K562 (cell line): Measurements from ENCODE around the gene CABP4. TPM values are rescaled to one million over a fixed set of nuclear protein-coding genes. Genes with fewer than 3 reads are reported as not detected.

Experiments used
- BACH1 ChIP-seq: fragments of 200-800 bp; sonication (Bioruptor generic); IDR thresholded peaks from 2 replicates; pipeline ENCODE4 v1.6.1; 2016; ENCODE audit warnings: missing genetic modification characterization, missing compliant biosample characterization
- CCAR2 ChIP-seq: fragments of 200-400 bp; formaldehyde crosslinking; IDR thresholded peaks from 2 replicates; pipeline ENCODE4 v1.6.1; 2017; ENCODE audit warnings: mild to moderate bottlenecking, low read depth, low read length
- JUN ChIP-seq, 2 experiments: sonication (generic) in 1 of 2; formaldehyde crosslinking in 1 of 2; IDR thresholded peaks; 2 replicates each; pipeline versions ENCODE4 v1.6.1 to v1.8.0; 2012 to 2022; ENCODE audit warnings: borderline replicate concordance in 2 of 2, mild to moderate bottlenecking in 2 of 2, improper control_type of control experiment in 1 of 2, low read depth in 1 of 2, low read length in 1 of 2, missing genetic modification reagents in 1 of 2
- MAFG ChIP-seq: fragments of 450-650 bp; conservative IDR thresholded peaks from 2 replicates; pipeline ENCODE4 v1.6.1; 2016; ENCODE audit warnings: missing genetic modification characterization, missing compliant biosample characterization
- NR3C1 ChIP-seq: sonication (generic); formaldehyde crosslinking; IDR thresholded peaks from 2 replicates; pipeline ENCODE4 v1.8.1; 2022; ENCODE audit warnings: missing genetic modification reagents
- PTBP1 ChIP-seq: fragments of 200-400 bp; formaldehyde crosslinking; IDR thresholded peaks from 2 replicates; pipeline ENCODE4 v1.6.1; 2017; ENCODE audit warnings: low read depth, low read length
- RBBP5 ChIP-seq: fragments of 200-600 bp; sonication (generic); IDR thresholded peaks from 2 replicates; pipeline ENCODE4 v1.6.1; 2012; ENCODE audit warnings: borderline replicate concordance, mild to moderate bottlenecking, low read length, control low read depth, inconsistent platforms; ENCODE audit not compliant: insufficient read depth, poor library complexity, severe bottlenecking
- RBM39 ChIP-seq: fragments of 200-400 bp; formaldehyde crosslinking; optimal IDR thresholded peaks from 2 replicates; pipeline ENCODE3; 2018; ENCODE audit warnings: low read depth, low read length
- SIN3A ChIP-seq, 2 experiments: fragments of 150-350 bp in 1 of 2; IDR thresholded peaks; 2 replicates each; pipeline ENCODE4 v1.6.1; 2011 to 2016; ENCODE audit warnings: borderline replicate concordance in 2 of 2, low read depth in 2 of 2, low read length in 2 of 2, mild to moderate bottlenecking in 2 of 2, moderate library complexity in 2 of 2; ENCODE audit not compliant: control insufficient read depth in 1 of 2
- SMARCE1 ChIP-seq: fragments of 450-650 bp; IDR thresholded peaks from 2 replicates; pipeline ENCODE4 v1.7.1; 2016; ENCODE audit warnings: mild to moderate bottlenecking
- SREBF1 ChIP-seq: fragments of 150-350 bp; IDR thresholded peaks from 2 replicates; pipeline ENCODE4 v1.6.1; 2014; ENCODE audit warnings: antibody characterized with exemption, low read depth, low read length, borderline replicate concordance
- STAT5A ChIP-seq: IDR thresholded peaks from 2 replicates; pipeline ENCODE4 v1.6.1; 2012; ENCODE audit warnings: low read length, inconsistent platforms, borderline replicate concordance
- TAF15 ChIP-seq: fragments of 200-400 bp; formaldehyde crosslinking; IDR thresholded peaks from 2 replicates; pipeline ENCODE4 v1.6.1; 2017; ENCODE audit warnings: mild to moderate bottlenecking, low read depth, low read length, moderate library complexity
- TAF7 ChIP-seq: fragments of 450-650 bp; IDR thresholded peaks from 2 replicates; pipeline ENCODE4 v1.6.1; 2016; ENCODE audit warnings: missing genetic modification characterization, missing compliant biosample characterization
- TFAM ChIP-seq: fragments of 250-450 bp; sonication (Bioruptor Pico); conservative IDR thresholded peaks from 2 replicates; pipeline ENCODE4 v1.5.0; 2021; ENCODE audit warnings: mild to moderate bottlenecking, moderate library complexity
- ZBTB8A ChIP-seq: fragments of 450-650 bp; IDR thresholded peaks from 2 replicates; pipeline ENCODE4 v1.6.1; 2018; ENCODE audit warnings: mild to moderate bottlenecking, moderate library complexity; ENCODE audit not compliant: partially characterized antibody
- ZNF134 ChIP-seq: fragments of 250-450 bp; sonication (Bioruptor Pico); conservative IDR thresholded peaks from 2 replicates; pipeline ENCODE4 v1.4.0; 2020
- ZNF146 ChIP-seq: IDR thresholded peaks from one replicate; pipeline ENCODE4 v1.6.1; 2018; ENCODE audit warnings: missing compliant biosample characterization; ENCODE audit not compliant: unreplicated experiment
- ZNF354B ChIP-seq: fragments of 250-450 bp; sonication (Bioruptor Pico); IDR thresholded peaks from 2 replicates; pipeline ENCODE4 v1.4.0; 2020
- ZNF764 ChIP-seq: fragments of 250-450 bp; sonication (Bioruptor Pico); IDR thresholded peaks from 2 replicates; pipeline ENCODE4 v1.4.0; 2020; ENCODE audit warnings: low read depth, mild to moderate bottlenecking, moderate library complexity
- polyA plus RNA-seq, 8 experiments: library from polyadenylated mRNA; depleted of rRNA in 4 of 8; stranded (reverse) in 5 of 8; unstranded in 3 of 8; fragments of >200 nt; fragmentation: Nextera tagmentation in 2 of 8; fragmentation: Illumina TruSeq in 1 of 8; extraction: Ambion mirVana in 2 of 8; extraction: Trizol in 1 of 8; gene quantifications; 2 replicates each; pipeline versions ENCODE4 v1.2.1 to v1.2.3, GENCODE V29; 2011 to 2014; ENCODE audit warnings: inconsistent platforms in 1 of 8, missing spikeins in 1 of 8
- total RNA-seq, 7 experiments: library from RNA; depleted of rRNA in 6 of 7; stranded (reverse); fragments of >200 nt in 6 of 7; fragmentation: Illumina TruSeq in 2 of 7; extraction: Trizol in 2 of 7; gene quantifications; 2 replicates each; pipeline versions ENCODE4 v1.2.1 to v1.2.3, GENCODE V29; 2011 to 2021; ENCODE audit warnings: low replicate concordance in 1 of 7
- TF ChIP-seq, protein P1 (sequence below), 2 experiments: fragments of 450-650 bp in 1 of 2; sonication (generic) in 1 of 2; formaldehyde crosslinking; conservative IDR thresholded peaks; 2 replicates each; pipeline versions ENCODE4 v1.4.0 to v1.8.1; 2020 to 2022; ENCODE audit warnings: mild to moderate bottlenecking in 1 of 2, missing genetic modification reagents in 1 of 2
- TF ChIP-seq, protein P2 (sequence below): sonication (generic); formaldehyde crosslinking; IDR thresholded peaks from 2 replicates; pipeline ENCODE4 v1.8.1; 2023; ENCODE audit warnings: mild to moderate bottlenecking, missing genetic modification reagents
- TF ChIP-seq, protein P3 (sequence below): fragments of 250-450 bp; sonication (Bioruptor Pico); IDR thresholded peaks from 2 replicates; pipeline ENCODE4 v1.5.0; 2021; ENCODE audit warnings: mild to moderate bottlenecking, borderline replicate concordance

CABP4 gene
- total and polyA plus RNA-seq, 9 of the 15 experiments (the other 6 are each of a cell fraction or from before 2014, with no cell fraction given) = 0.11 TPM; not detected in 8

DNA sequence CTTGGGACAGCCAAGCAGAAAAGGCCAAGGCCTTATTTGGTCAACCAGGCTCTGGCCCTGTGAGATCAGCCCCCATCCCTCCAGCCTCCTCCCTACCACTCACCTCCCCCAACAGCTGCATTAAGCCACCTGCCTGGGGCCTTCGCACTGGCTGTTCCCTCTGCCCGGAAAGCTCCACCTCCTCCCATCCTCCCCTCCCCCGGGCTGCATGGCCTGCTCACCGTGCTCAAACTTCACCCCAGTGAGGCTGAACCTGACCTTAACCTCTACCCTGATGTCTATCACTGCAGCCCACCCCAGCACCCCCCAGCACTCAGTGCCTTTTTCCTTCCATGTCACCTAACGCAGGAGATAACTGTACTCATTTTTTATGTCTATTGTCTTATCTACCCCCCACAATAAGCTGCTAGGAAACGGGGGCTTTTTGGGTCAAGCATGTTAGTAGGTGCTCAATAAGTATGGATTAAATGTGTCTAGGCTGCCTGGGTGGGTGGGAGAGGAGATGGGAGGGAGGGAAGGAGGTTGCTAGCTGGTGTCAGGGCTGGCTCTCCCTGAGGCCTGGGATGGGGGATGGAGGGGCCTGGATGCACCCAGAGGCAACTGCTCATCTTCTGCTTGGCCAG, 18.6 kb upstream of the CABP4 start (continued):
- no peak for TF ChIP-seq RBBP5
- TF ChIP-seq NR3C1 (CRISPR knock-in tag) = no peak
- TF ChIP-seq CCAR2 = no peak
- TF ChIP-seq ZBTB8A = no peak
- no peak for TF ChIP-seq BACH1 (tag)
- no peak for TF ChIP-seq ZNF764 (CRISPR knock-in tag)
- TF ChIP-seq ZNF354B (CRISPR knock-in tag) = no peak
- TF ChIP-seq, protein P1, sequence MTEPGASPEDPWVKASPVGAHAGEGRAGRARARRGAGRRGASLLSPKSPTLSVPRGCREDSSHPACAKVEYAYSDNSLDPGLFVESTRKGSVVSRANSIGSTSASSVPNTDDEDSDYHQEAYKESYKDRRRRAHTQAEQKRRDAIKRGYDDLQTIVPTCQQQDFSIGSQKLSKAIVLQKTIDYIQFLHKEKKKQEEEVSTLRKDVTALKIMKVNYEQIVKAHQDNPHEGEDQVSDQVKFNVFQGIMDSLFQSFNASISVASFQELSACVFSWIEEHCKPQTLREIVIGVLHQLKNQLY (CRISPR knock-in tag; conservative IDR thresholded peaks at IDR 0.05) = no peak
- TF ChIP-seq, protein P2, sequence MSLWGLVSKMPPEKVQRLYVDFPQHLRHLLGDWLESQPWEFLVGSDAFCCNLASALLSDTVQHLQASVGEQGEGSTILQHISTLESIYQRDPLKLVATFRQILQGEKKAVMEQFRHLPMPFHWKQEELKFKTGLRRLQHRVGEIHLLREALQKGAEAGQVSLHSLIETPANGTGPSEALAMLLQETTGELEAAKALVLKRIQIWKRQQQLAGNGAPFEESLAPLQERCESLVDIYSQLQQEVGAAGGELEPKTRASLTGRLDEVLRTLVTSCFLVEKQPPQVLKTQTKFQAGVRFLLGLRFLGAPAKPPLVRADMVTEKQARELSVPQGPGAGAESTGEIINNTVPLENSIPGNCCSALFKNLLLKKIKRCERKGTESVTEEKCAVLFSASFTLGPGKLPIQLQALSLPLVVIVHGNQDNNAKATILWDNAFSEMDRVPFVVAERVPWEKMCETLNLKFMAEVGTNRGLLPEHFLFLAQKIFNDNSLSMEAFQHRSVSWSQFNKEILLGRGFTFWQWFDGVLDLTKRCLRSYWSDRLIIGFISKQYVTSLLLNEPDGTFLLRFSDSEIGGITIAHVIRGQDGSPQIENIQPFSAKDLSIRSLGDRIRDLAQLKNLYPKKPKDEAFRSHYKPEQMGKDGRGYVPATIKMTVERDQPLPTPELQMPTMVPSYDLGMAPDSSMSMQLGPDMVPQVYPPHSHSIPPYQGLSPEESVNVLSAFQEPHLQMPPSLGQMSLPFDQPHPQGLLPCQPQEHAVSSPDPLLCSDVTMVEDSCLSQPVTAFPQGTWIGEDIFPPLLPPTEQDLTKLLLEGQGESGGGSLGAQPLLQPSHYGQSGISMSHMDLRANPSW (CRISPR knock-in tag) = no peak
- TF ChIP-seq SREBF1 = no peak
- TF ChIP-seq PTBP1 = no peak
- no peak for TF ChIP-seq RBM39
- TF ChIP-seq SMARCE1 = peak; percentile 49; the same call in 1 of the 2 replicates
- no peak; the same call in 1 of the 2 replicates for TF ChIP-seq STAT5A
- TF ChIP-seq TFAM = no peak
- no peak for TF ChIP-seq ZNF134 (CRISPR knock-in tag)
- no peak for TF ChIP-seq ZNF146
- no peak for TF ChIP-seq MAFG (tag)
- TF ChIP-seq JUN (IDR thresholded peaks at IDR 0.05; ENCODE audit: borderline replicate concordance, low read depth, low read length) = no peak
- TF ChIP-seq JUN (CRISPR knock-in tag; IDR thresholded peaks at IDR 0.05; ENCODE audit: borderline replicate concordance) = no peak
- TF ChIP-seq TAF15 = no peak
- TF ChIP-seq SIN3A (IDR thresholded peaks at IDR 0.05; ENCODE audit: borderline replicate concordance in 2 of 2, control insufficient read depth in 1 of 2, low read depth in 2 of 2, low read length in 2 of 2) = peak in 1 of 2 experiments; percentile 57; a peak in 1 of 4 replicates
- TF ChIP-seq, protein P3, sequence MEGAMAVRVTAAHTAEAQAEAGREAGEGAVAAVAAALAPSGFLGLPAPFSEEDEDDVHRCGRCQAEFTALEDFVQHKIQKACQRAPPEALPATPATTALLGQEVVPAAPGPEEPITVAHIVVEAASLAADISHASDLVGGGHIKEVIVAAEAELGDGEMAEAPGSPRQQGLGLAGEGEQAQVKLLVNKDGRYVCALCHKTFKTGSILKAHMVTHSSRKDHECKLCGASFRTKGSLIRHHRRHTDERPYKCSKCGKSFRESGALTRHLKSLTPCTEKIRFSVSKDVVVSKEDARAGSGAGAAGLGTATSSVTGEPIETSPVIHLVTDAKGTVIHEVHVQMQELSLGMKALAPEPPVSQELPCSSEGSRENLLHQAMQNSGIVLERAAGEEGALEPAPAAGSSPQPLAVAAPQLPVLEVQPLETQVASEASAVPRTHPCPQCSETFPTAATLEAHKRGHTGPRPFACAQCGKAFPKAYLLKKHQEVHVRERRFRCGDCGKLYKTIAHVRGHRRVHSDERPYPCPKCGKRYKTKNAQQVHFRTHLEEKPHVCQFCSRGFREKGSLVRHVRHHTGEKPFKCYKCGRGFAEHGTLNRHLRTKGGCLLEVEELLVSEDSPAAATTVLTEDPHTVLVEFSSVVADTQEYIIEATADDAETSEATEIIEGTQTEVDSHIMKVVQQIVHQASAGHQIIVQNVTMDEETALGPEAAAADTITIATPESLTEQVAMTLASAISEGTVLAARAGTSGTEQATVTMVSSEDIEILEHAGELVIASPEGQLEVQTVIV (CRISPR knock-in tag) = no peak
- no peak for TF ChIP-seq TAF7 (tag)
